Glomerular endothelial cell (primary cell): ENCODE measurements around the gene ZNF460. TPM values are rescaled to one million over a fixed set of nuclear protein-coding genes. Genes with fewer than 3 reads are reported as not detected.

ENCODE experiments used
- DNase-seq: peaks from one replicate; pipeline ENCODE4 v3.0.0-alpha.2; 2011; ENCODE audit warnings: low read depth, low spot score; ENCODE audit errors: extremely low read depth
- total RNA-seq: library from RNA; depleted of rRNA; stranded (reverse); fragments of >200 nt; gene quantifications from 2 replicates; pipeline ENCODE4 v1.2.3, GENCODE V29; 2015

The ZNF460 gene
- total RNA-seq, 1 donor from 2014 or later, result 57.5 TPM

GRCh38 chr19:57338877-57339276 lies 58.6 kb downstream of the ZNF460 start:
- DNase-seq, result no peak

GRCh38 chr19:57342582-57342981 lies 62.3 kb downstream of the ZNF460 start:
- no peak for DNase-seq

Other genes starting within 250 kb of the ZNF460 start
- not detected in 2 replicates for gene USP29, start 160.5 kb upstream of the ZNF460 start, total RNA-seq
- not detected in 2 replicates for gene ZIM3, start 135.3 kb upstream of the ZNF460 start, total RNA-seq
- gene DUXA, start 113.0 kb upstream of the ZNF460 start, total RNA-seq, result not detected in 2 replicates
- 19.7 and 31.3 TPM in 2 replicates for gene ZNF264, start 89.0 kb upstream of the ZNF460 start, total RNA-seq
- 0.58 TPM in 1 of 2 replicates, not detected in the other for gene AURKC, start 49.5 kb upstream of the ZNF460 start, total RNA-seq
- gene ZNF805, start 39.9 kb upstream of the ZNF460 start, total RNA-seq, result 8.6 and 15.3 TPM in 2 replicates
- 6.2 and 8.3 TPM in 2 replicates for gene ZNF543, start 40.0 kb downstream of the ZNF460 start, total RNA-seq
- gene ZNF304, start 70.8 kb downstream of the ZNF460 start, total RNA-seq, result 6.3 and 7.2 TPM in 2 replicates
- 23.5 and 24.6 TPM in 2 replicates for gene TRAPPC2B, start 83.1 kb downstream of the ZNF460 start, total RNA-seq
- gene ZNF547, start 83.1 kb downstream of the ZNF460 start, total RNA-seq, result 2.3 and 6.1 TPM in 2 replicates
- 9.9 and 13.8 TPM in 2 replicates for gene ZNF548, start 109.4 kb downstream of the ZNF460 start, total RNA-seq
- 3.0 and 5.1 TPM in 2 replicates for gene ZNF17, start 130.7 kb downstream of the ZNF460 start, total RNA-seq
- 7.5 and 8.0 TPM in 2 replicates for gene ZNF749, start 154.8 kb downstream of the ZNF460 start, total RNA-seq
- 0.39 and 0.76 TPM in 2 replicates for gene VN1R1, start 176.7 kb downstream of the ZNF460 start, total RNA-seq
- 11.3 and 13.4 TPM in 2 replicates for gene ZNF772, start 197.1 kb downstream of the ZNF460 start, total RNA-seq
- gene ZNF419, start 207.3 kb downstream of the ZNF460 start, total RNA-seq, result 4.1 and 7.9 TPM in 2 replicates
- 6.0 and 9.1 TPM in 2 replicates for gene ZNF773, start 219.5 kb downstream of the ZNF460 start, total RNA-seq
- gene ZNF549, start 246.9 kb downstream of the ZNF460 start, total RNA-seq, result 3.2 and 4.5 TPM in 2 replicates